Adrenal gland (tissue), 5 donors: ENCODE data around the gene RPTOR.

Experiments
- POLR2A ChIP-seq, 2 donors: fragments of 450-650 bp; IDR thresholded peaks; one replicate each; pipeline ENCODE4 v1.6.1; 2017; ENCODE audit warnings: antibody characterized with exemption in 2 of 2, mild to moderate bottlenecking in 2 of 2, moderate library complexity in 1 of 2
- TF ChIP-seq, protein P1 (sequence below), 6 experiments: fragments of 450-650 bp in 4 of 6; fragments of 200-600 bp in 2 of 6; sonication (generic) in 1 of 6; IDR thresholded peaks; 1 replicate in 5 of 6; 2 replicates in 1 of 6; pipeline versions ENCODE4 v1.5.1 to v1.8.0; 2016 to 2021; ENCODE audit warnings: antibody characterized with exemption in 6 of 6, mild to moderate bottlenecking in 2 of 6, moderate library complexity in 1 of 6
- donor health status: DM: no; HTN: no; CAD: no.

DNA sequence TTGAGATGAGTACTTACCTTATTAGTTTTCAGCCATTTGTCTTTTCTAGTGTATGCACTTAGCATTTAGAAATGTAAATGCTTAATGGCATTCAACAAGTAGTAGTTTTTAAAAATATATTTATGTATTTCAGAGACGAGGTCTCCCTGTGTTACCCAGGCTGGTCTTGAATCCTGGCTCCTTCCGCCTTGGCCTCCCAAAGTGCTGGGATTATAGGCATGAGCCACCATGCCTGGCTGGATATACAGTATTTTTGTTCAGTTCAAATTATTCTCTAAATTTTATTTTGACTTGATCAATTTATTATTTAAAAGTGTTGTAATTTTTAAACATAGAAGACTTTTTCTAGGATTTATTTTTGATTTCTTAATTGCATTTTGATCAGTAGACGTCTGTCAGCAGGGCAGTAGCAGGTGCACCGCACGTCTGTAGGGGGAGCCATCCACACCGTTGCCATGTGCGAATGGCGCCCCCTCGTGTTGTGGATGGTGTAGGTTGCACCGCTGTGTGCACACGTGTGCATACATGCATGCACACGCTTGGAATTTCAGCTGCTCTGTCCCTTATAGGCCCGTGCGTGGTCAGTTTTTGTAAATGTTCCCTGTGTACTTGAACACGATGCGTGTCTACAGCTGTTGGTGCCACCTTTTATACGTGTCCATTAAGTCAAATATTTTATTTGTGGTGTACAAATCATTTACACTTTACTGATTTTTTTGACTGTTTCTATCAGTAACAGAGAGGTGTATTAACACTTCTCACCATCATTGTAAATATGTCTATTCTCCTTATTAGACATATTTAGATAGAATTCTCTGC, 30.6 kb downstream of the RPTOR start:
- no peak for TF ChIP-seq POLR2A (IDR thresholded peaks at IDR 0.05)
- TF ChIP-seq, protein P1, sequence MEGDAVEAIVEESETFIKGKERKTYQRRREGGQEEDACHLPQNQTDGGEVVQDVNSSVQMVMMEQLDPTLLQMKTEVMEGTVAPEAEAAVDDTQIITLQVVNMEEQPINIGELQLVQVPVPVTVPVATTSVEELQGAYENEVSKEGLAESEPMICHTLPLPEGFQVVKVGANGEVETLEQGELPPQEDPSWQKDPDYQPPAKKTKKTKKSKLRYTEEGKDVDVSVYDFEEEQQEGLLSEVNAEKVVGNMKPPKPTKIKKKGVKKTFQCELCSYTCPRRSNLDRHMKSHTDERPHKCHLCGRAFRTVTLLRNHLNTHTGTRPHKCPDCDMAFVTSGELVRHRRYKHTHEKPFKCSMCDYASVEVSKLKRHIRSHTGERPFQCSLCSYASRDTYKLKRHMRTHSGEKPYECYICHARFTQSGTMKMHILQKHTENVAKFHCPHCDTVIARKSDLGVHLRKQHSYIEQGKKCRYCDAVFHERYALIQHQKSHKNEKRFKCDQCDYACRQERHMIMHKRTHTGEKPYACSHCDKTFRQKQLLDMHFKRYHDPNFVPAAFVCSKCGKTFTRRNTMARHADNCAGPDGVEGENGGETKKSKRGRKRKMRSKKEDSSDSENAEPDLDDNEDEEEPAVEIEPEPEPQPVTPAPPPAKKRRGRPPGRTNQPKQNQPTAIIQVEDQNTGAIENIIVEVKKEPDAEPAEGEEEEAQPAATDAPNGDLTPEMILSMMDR (IDR thresholded peaks at IDR 0.05): peak; percentile 95 to 100 (median 99)
